Thymus (tissue), 11 donors: ENCODE data around the gene FOXO1. TPM values are rescaled to one million over a fixed set of nuclear protein-coding genes. Genes with fewer than 3 reads are reported as not detected.

Experiments used
- DNase-seq, 9 donors: peaks; one replicate each; pipeline ENCODE4 v3.0.0-alpha.2; 2013; ENCODE audit warnings: low spot score in 9 of 9, low read depth in 6 of 9, missing footprints in 1 of 9
- H3K27ac ChIP-seq, 2 donors: one replicate each; pipeline ENCODE4 v1.5.1; 2013; ENCODE audit warnings: control low read depth in 1 of 2, low read depth in 1 of 2, low read length in 1 of 2, mild to moderate bottlenecking in 1 of 2, moderate library complexity in 1 of 2
- H3K27me3 ChIP-seq, 2 donors: one replicate each; pipeline ENCODE4 v1.5.1; 2013; ENCODE audit warnings: low read length in 1 of 2; ENCODE audit not compliant: control insufficient read depth in 2 of 2, insufficient read depth in 1 of 2
- H3K36me3 ChIP-seq, 2 donors: one replicate each; pipeline ENCODE4 v1.5.1; 2013; ENCODE audit warnings: low read length in 1 of 2, mild to moderate bottlenecking in 1 of 2, moderate library complexity in 1 of 2; ENCODE audit not compliant: control insufficient read depth in 2 of 2, insufficient read depth in 2 of 2
- H3K4me1 ChIP-seq, 2 donors: one replicate each; pipeline ENCODE4 v1.5.1; 2013; ENCODE audit warnings: low read length in 2 of 2; ENCODE audit not compliant: control insufficient read depth in 2 of 2, insufficient read depth in 2 of 2
- H3K4me3 ChIP-seq, 2 donors: one replicate each; pipeline ENCODE4 v1.5.1; 2013; ENCODE audit warnings: low read length in 2 of 2, control low read depth in 1 of 2, mild to moderate bottlenecking in 1 of 2
- H3K9me3 ChIP-seq, 2 donors: one replicate each; pipeline ENCODE4 v1.5.1; 2013; ENCODE audit warnings: low read length in 1 of 2, mild to moderate bottlenecking in 1 of 2; ENCODE audit not compliant: control insufficient read depth in 2 of 2, insufficient read depth in 1 of 2
- WGBS: extraction: QIAGEN DNeasy Blood & Tissue Kit; methylation state at CpG from one replicate; pipeline ENCODE4 v1.1.7; 2013; 5-methylcytosine and 5-hydroxymethylcytosine counted together
- polyA plus RNA-seq: library from polyadenylated mRNA; stranded (reverse); fragments of 200-250 nt; gene quantifications from one replicate; pipeline ENCODE4 v1.2.3, GENCODE V29; 2013
- total RNA-seq: library from RNA; stranded (reverse); fragments of 120-200 nt; gene quantifications from one replicate; pipeline ENCODE4 v1.2.4, GENCODE V29; 2013
- donor health status: healthy.

FOXO1 gene
- total and polyA plus RNA-seq, 2 donors: 8.7 to 17.2 TPM

DNA sequence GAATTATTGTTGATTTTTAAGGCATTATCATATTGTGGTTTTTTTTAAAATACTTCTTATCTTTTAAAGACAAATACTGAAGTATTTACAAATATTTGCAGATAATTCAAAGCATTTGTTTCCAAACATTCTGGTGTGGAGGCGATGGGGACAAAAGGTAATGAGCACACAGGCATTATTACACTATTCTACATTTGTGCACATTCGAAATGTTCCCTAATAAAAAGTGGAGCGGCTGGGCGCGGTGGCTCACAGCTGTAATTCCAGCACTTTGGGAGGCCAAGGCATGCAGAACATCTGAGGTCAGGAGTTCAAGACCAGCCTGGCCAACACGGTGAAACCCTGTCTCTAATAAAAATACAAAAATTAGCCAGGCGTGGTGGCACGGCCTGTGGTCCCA is 133.4 kb downstream of the FOXO1 start:
- 97% methylated on average over 8 of the region's 8 CpGs for WGBS
- Histone ChIP-seq H3K27me3 (no peaks in the 10 kb centered on the region), H3K9me3 (no peaks in the 10 kb centered on the region)

DNA sequence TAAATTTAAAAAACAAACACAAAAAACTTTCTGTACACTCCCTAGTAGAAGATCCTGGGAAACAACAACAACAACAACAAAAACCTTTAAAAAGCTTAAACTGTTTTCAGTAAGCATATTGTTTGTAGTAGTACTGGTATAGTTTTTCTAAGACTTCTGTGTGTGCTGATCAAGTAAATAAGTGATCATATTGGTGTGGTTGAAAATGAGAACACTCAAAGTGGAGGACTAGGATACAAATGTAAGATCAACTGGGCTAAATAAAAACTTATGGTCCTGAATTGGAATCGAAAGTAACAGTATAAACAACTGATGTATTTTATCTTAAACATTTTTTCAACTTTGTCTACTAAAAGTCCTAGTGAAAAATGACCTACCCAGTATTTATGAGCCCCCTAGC is 135.5 kb downstream of the FOXO1 start:
- H3K4me1 ChIP-seq: no peaks in the 10 kb centered on the region
- no peak overlapping the region for H3K4me3 ChIP-seq
- no peaks in the 10 kb centered on the region for H3K36me3 ChIP-seq
- no peak for DNase-seq
- no peaks in the 10 kb centered on the region for H3K9me3 ChIP-seq
- 96% methylated on average over 1 of the region's 1 CpG for WGBS
- H3K27me3 ChIP-seq: no peaks in the 10 kb centered on the region
- no peak overlapping the region for H3K27ac ChIP-seq

More for the DNA sequence above, 133.4 kb downstream of the FOXO1 start:
- no peak for DNase-seq
- H3K36me3 ChIP-seq: no peaks in the 10 kb centered on the region
- H3K27ac ChIP-seq: no peak overlapping the region
- peaks cover 0 to 3% of the 10 kb centered on the region in 2 donors for H3K4me1 ChIP-seq
- no peak overlapping the region for H3K4me3 ChIP-seq

DNA sequence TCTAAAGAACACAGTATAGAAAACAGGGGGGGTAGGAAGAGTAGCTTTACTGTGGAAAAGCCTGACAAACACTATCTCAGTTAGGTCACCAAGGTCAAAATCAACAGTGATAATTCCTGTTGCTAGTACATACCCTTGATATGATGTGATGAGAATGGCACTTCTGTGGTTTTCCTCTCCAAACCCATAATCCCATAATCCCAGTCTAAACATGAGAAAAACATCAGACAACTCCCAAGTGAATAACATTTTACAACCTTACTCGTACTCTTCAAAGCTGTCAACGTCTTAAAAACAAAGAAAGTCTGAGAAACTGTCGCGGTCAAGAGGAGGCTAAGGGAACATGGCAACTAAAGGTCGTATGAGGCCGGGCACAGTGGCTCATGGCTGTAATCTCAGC is 137.6 kb downstream of the FOXO1 start:
- WGBS: 98% methylated on average over 6 of the region's 6 CpGs

DNA sequence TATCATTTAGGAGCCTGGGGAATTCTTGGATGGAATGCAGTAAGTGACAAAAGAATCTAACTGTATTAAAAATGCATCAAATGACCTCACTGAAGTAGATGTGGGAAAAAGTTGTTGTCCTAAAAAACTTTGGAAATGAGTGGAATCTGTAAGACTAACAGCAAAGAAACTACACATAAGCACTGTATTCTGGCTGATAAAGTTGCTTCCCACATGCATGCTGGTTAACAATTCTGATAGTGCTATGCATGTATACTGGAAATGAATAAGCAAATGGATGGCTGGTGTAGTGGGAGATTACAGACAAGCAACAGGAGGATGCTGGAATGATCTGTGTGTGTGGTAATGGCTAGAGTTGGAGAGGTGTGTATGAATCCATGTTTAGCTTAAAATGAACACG is 138.5 kb downstream of the FOXO1 start:
- Histone ChIP-seq H3K36me3 (no peaks in the 10 kb centered on the region), H3K9me3 (no peaks in the 10 kb centered on the region), H3K4me3 (no peak overlapping the region), H3K4me1 (no peaks in the 10 kb centered on the region), H3K27me3 (no peaks in the 10 kb centered on the region), H3K27ac (no peak overlapping the region)
- DNase-seq: no peak
- 97% methylated on average over 1 of the region's 1 CpG for WGBS

More for the DNA sequence above, 137.6 kb downstream of the FOXO1 start:
- Histone ChIP-seq H3K27ac (no peak overlapping the region), H3K4me1 (no peaks in the 10 kb centered on the region), H3K36me3 (no peaks in the 10 kb centered on the region), H3K27me3 (no peaks in the 10 kb centered on the region), H3K4me3 (no peak overlapping the region), H3K9me3 (no peaks in the 10 kb centered on the region)
- no peak for DNase-seq

DNA sequence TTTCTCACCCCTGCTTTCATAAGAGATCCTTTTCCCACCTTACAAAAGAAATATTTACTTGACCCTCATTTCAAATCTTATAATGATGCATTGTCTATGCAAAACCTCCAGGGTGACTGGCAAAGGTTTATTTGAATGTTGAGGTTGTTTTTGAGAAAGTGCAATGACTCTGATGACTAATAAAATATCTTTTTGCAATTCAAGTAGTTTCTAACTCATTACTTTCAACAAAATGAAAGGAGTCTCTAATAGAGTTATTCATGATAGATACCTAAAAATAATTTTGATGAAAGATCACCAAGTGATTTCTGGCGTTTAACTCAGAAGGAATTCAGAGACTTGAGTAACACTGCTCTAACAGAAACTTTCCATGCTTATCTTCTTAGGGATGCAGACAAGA is 144.2 kb downstream of the FOXO1 start:
- WGBS: 96% methylated on average over 1 of the region's 1 CpG
- Histone ChIP-seq H3K27ac (no peak overlapping the region), H3K4me3 (no peak overlapping the region), H3K9me3 (no peaks in the 10 kb centered on the region), H3K36me3 (no peaks in the 10 kb centered on the region), H3K4me1 (no peaks in the 10 kb centered on the region), H3K27me3 (no peaks in the 10 kb centered on the region)
- DNase-seq: no peak

DNA sequence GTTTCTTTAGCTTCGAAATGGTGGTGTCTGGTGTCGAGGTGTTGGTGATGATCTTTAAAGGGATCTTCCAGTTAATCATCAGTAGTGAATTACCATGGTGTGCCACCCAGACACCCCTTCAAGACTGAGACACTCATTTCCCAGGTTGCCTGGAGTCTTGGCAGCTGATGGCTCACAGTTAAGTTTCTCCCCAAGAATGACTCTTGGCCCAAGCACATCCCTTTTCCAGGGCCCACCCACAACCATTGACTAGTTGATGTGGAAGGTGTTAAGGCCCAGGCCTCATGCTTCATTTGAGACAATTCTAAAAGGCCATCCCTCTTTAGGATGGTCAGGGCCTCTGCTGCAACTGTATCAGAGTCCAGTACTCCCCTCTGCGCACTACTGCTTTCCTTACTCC is 145.5 kb downstream of the FOXO1 start:
- no peaks in the 10 kb centered on the region for H3K27me3 ChIP-seq
- H3K4me1 ChIP-seq: no peaks in the 10 kb centered on the region
- DNase-seq: no peak
- 100% methylated on average over 3 of the region's 3 CpGs for WGBS
- no peaks in the 10 kb centered on the region for H3K9me3 ChIP-seq
- no peak overlapping the region for H3K4me3 ChIP-seq
- no peaks in the 10 kb centered on the region for H3K36me3 ChIP-seq
- H3K27ac ChIP-seq: no peak overlapping the region

DNA sequence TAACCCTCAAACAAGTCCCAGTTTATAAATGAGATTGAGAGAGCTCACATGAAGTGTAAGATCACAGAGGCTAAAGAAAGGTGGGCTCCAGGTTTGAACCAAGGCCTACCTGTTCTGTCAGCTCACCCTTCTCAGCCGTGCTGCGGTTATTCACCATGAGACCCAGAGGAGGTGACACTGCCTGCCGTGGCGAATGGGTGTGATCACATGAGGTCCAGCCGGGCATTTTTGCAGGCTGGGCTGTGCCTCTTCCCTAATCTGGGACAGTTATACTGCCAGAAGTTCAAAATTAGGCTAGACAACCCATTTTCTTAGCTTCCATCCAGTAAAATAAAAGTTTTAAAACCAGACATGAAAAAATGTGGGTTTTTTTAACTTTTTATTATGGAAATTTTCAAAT is 146.8 kb downstream of the FOXO1 start:
- Histone ChIP-seq H3K4me3 (no peak overlapping the region), H3K36me3 (no peaks in the 10 kb centered on the region), H3K27ac (no peak overlapping the region), H3K9me3 (no peaks in the 10 kb centered on the region), H3K27me3 (no peaks in the 10 kb centered on the region), H3K4me1 (no peaks in the 10 kb centered on the region)
- DNase-seq: no peak
- 96% methylated on average over 5 of the region's 5 CpGs for WGBS

DNA sequence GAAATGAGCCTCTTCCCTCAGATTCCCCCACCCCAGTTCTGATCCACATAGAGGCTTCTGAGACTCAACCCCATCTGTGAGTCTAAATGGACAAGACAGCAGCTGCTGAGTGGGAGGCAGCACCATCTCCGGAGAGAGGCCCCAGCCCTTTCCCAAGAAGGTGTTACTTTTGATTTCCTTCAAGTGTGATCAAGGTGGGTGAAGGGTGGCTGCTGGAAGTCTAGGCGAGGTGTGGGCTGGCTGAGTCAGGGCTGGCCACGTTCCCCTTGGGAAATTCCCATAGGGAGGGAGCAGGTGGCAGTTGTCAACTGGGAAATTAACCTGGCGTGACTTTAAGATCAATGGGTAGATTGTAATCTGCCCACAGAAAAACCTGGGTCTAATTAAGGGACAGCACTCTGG is 148.0 kb downstream of the FOXO1 start:
- no peak for DNase-seq
- Histone ChIP-seq H3K4me3 (no peak overlapping the region), H3K4me1 (no peaks in the 10 kb centered on the region), H3K27me3 (no peaks in the 10 kb centered on the region), H3K27ac (no peak overlapping the region), H3K36me3 (no peaks in the 10 kb centered on the region), H3K9me3 (no peaks in the 10 kb centered on the region)
- 88% methylated on average over 4 of the region's 4 CpGs for WGBS

DNA sequence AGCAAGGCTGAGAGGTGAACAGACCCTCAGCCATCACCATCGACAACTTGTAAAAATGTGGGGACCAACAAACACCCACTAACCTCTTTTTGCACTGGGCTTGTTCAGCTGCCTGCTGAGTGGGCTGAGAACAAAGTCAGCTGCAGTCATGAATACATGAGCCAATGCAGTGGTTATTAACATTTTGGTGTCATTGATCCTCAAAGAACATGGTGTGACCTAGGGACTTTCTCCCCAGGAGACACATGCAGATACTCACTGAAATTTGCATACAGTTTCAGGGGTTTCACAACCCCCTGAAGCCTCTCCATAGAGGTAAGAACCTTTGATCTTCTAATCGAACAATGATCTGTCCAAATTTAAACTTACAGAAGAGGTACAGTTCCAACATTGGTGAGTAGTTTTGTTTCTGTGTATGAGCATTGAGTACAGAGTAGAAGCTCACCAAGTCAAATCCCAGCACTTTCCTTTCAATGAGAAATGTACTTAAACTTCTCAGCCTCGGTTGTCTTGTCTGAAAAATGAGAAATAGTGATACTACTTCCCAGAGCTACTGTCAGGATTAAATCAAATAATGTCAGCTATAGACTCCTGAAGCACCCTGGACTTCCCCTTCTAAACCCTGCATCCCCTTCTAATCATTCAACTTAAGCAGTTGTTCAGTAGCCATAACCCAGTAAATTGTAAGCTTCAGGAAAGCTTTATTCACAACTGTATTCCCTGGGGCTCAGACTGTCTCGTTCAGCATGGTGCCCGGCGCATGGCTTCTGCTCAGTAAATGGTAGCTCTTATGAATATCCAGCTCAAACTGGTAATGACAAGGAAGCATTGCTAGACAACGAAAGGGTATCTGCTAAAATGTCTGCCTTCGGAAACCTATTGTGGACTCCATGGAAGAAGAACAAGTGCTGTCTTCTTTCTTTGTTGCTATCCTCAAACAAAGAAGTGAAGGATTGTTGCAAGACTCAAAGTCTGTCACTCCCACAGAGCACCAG is 148.7 kb downstream of the FOXO1 start:
- H3K36me3 ChIP-seq: no peaks in the 10 kb centered on the region
- H3K4me3 ChIP-seq: no peak overlapping the region
- H3K27ac ChIP-seq: no peak overlapping the region
- no peaks in the 10 kb centered on the region for H3K9me3 ChIP-seq
- DNase-seq: no peak
- 94% methylated on average over 8 of the region's 8 CpGs for WGBS
- H3K4me1 ChIP-seq: no peaks in the 10 kb centered on the region
- no peaks in the 10 kb centered on the region for H3K27me3 ChIP-seq
